GM18858 (cell line): ENCODE data around the gene POLD1.
"Not testable (repeated sequence)": the region's sequence is repeated elsewhere in the genome, so short reads cannot be mapped to it uniquely, and the experiment has no call there.

Experiments
- ATAC-seq: cut with Tn5 transposase; IDR thresholded peaks from one replicate; pipeline ENCODE4 v1.9.1; 2021; ENCODE audit not compliant: unreplicated experiment

Gene POLD1

DNA sequence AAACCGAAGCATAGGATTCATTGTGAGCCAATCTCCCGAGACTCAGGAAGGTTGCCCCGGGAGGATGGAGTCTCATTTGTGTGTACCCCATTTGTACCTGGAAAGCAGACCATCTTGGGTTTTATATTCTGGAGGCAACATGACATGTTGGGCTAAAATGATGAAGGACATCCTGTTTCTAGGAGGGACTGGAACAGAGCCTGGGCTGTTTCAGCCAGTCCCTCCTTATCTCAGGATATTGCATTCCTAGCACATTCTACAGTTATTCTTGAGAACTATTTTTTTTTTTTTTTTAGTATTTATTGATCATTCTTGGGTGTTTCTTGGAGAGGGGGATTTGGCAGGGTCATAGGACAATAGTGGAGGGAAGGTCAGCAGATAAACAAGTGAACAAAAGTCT lies 6.1 kb downstream of the POLD1 start:
- not testable (repeated sequence) for ATAC-seq

DNA sequence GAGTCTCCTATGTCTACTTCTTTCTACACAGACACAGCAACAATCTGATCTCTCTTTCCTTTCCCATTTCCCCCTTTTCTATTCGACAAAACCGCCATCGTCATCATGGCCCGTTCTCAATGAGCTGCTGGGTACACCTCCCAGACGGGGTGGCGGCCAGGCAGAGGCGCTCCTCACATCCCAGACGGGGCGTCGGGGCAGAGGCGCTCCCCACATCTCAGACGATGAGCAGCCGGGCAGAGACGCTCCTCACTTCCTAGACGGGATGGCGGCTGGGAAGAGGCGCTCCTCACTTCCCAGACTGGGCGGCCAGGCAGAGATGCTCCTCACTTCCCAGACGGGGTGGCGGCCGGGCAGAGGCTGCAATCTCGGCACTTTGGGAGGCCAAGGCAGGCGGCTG lies 6.8 kb downstream of the POLD1 start:
- ATAC-seq: not testable (repeated sequence)

DNA sequence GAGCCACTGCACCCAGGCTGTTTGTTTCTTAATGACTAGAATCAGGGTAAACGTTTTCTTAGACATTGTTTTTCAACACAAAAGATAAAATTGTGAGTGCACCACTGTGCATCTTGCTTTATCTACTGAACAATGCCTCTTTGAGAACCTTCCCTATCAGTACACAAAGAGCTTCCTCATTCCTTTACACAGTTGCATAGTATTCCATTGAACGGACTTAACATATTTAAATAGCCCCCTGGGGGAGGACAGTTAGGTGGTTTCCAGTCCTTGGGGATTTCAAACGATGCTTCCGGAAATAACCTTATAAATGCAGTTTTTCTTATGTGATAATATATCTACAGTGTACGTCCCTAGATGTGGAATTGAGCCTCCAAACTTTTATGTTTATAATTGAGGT lies 8.6 kb downstream of the POLD1 start:
- ATAC-seq: no peak

DNA sequence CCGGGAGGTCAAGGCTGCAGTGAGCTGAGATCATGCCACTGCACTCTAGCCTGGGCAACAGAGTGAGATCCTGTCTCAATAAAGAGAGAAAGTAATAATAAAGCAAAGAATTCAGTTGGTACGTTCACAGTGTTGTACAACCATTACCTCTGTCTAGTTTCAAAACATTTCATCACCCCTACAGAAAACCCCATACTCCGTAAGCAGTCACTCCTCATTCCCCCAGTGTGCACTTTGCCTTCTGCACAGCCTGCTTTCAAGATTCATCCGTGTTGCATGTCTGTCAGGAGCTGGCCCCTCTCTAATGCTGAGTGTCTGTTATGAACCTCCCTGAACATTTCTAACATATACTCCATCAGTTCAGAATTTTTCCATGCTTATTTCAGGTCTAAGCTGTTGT lies 9.4 kb downstream of the POLD1 start:
- no peak for ATAC-seq

DNA sequence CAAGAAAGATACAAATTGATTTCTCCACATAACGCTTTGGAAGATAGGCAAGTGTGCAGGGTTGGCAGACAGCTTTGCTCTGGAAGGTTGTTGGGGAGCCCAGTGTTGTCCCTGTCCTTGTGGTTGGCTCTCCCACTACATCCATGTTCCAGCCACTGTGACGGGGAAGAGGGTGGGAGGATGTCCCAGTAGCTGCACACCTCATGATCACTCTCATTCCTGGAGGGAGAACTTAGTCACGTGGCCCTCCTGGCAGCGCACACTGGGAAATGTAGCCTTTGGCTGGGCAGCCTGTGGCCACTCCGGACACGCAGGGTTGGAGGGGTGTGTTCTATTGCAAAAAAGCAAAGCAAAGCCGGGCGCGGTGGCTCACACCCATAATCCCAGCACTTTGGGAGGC lies 9.9 kb downstream of the POLD1 start:
- no peak for ATAC-seq

DNA sequence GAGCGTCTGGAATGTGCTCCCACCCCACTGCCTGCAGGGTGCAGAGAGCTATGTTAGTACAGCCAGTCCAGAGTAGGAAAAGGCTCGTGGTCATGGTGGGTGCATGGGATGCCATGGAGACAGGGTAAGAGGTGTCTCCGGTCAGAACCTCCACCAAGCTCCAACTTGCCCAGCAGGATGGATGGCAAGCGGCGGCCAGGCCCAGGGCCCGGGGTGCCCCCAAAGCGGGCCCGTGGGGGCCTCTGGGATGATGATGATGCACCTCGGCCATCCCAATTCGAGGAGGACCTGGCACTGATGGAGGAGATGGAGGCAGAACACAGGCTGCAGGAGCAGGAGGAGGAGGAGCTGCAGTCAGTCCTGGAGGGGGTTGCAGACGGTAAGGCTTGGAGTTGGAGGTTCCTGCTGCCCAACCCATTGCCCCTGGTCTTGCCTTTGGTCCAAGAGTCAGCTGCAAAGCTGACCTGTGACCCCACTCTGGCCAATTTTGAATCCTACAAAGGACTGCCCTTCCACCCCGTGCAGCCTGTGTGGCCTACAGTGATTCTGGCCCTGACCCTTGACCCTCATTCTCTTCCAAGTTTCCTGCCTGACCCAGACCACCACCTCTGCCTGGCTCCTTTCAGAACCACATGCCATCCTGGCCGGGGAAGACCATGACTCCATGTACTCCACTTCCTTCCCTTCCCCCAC lies 14.7 kb downstream of the POLD1 start:
- ATAC-seq: no peak

DNA sequence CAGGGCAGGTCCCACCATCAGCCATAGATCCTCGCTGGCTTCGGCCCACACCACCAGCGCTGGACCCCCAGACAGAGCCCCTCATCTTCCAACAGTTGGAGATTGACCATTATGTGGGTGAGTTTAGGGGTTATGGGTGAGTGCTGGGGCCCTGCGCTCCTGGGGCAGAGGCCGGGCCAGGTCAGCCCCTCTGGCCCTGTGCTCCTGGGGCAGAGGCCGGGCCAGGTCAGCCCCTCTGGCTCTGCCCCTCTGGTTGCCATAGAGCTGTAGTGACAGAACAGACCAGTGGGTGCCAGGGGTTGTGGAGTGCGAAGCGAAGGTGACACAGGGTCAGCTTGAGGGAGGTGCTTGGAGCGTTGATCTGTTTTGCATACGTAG lies 15.2 kb downstream of the POLD1 start:
- no peak for ATAC-seq

DNA sequence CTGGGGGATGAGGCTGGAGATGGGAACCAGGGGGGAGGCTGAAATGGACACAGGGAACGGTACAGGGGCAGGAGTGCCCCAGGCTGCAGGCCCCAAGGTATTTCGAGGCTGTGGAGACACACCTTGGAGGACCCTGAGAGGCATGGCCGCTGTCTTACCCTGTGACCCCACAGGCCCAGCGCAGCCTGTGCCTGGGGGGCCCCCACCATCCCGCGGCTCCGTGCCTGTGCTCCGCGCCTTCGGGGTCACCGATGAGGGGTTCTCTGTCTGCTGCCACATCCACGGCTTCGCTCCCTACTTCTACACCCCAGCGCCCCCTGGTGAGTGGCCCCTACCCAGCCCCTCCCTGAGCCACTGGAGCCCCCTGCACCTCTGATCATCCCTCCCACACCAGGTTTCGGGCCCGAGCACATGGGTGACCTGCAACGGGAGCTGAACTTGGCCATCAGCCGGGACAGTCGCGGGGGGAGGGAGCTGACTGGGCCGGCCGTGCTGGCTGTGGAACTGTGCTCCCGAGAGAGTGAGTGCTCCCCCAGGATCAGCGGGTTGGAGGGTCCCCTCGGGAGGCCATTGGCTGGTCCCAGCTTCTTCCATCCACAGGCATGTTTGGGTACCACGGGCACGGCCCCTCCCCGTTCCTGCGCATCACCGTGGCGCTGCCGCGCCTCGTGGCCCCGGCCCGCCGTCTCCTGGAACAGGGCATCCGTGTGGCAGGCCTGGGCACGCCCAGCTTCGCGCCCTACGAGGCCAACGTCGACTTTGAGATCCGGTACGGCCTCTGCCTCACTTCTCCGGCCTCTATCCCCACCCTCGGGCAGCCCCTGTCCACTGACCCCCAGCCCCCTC lies 17.7 kb downstream of the POLD1 start:
- ATAC-seq: no peak

DNA sequence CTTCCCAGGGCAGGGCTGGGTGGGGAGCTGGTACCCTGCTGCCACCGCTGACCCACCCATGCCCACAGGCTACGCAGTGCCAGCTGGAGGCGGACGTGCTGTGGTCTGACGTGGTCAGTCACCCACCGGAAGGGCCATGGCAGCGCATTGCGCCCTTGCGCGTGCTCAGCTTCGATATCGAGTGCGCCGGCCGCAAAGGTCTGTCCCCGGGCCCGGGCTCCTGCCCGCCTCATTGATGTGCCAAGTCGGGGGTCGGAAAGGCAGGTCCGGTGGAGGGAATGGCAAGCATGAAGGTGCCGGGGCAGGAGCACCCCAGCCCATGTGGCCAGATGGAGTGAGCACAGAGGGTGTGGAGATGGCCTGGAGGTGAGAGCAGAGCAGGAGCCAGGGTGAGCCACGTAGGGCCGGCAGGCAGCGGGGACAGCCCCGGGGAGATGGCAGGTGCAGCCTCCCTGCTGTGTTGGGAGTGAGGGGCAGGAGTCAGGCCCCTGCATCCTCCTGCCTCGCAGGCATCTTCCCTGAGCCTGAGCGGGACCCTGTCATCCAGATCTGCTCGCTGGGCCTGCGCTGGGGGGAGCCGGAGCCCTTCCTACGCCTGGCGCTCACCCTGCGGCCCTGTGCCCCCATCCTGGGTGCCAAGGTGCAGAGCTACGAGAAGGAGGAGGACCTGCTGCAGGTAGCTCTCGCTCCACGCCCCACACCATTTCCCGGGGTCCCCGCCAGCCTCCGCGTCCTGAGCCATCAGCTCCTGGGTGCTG lies 18.6 kb downstream of the POLD1 start:
- no peak for ATAC-seq

DNA sequence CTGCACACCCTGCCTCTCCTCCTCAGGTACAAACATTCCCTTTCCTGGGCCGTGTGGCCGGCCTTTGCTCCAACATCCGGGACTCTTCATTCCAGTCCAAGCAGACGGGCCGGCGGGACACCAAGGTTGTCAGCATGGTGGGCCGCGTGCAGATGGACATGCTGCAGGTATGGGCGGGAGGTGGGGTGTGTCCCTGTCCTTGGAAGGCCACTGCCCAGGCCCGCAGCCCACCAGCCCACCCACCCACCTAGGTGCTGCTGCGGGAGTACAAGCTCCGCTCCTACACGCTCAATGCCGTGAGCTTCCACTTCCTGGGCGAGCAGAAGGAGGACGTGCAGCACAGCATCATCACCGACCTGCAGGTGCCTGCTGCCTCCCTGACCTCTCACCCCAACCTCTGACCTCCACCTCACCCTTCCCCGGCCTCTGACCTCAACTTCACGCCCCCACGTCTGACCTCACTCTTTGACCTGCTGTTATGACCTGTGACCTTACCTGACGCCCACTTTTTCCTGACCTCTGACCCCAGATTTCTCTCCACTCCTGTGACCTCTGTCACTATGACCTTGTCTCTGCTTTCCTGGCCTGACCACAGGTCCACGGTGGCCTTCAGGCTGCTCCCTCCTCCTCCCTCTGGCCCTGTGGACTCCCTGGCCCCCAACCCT lies 22.1 kb downstream of the POLD1 start:
- ATAC-seq: no peak

DNA sequence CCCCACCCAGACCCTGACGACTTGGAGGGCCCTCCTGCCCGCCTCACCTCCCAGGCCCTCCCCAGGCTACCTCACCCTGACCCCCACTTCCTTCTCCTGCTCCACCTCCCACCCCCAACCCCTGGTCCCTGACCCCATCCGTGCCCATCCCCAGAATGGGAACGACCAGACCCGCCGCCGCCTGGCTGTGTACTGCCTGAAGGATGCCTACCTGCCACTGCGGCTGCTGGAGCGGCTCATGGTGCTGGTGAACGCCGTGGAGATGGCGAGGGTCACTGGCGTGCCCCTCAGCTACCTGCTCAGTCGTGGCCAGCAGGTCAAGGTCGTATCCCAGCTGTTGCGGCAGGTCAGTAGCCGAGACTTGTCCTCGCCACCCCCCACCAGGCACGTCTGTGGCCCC lies 22.7 kb downstream of the POLD1 start:
- ATAC-seq: no peak

DNA sequence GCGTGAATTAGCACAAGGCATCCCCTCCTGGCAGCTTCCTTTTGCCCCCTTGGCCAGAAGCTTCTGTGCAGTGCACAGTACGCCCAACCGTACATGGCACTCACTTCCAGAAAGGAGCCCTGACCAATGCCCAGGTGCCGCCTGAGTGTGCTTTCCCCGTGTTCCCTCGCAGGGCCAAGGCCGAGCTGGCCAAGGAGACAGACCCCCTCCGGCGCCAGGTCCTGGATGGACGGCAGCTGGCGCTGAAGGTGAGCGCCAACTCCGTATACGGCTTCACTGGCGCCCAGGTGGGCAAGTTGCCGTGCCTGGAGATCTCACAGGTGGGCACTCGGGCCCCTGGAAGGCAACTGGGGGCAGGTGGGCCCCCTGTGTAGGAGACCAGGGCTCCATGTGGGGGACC lies 25.2 kb downstream of the POLD1 start:
- ATAC-seq: no peak

DNA sequence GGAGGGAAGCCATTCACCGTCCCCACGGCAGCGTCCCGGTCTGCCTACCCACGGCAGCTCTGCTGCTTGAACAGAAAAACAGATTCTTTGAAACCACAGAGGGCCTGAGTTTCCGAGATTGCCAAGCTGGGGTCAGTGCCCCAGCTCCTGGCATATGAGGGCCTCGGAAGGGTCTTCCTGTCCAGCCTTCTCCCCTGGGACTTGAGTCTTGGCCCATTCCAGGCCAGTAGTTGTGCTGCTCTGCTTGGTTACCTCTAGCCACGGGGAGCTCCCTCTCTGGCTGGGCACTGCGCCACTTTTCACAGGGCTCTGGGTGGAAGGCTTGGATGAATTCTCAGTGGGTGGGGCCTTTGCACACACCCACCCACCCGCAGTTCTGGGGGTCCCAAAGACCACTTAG lies 26.0 kb downstream of the POLD1 start:
- no peak for ATAC-seq

DNA sequence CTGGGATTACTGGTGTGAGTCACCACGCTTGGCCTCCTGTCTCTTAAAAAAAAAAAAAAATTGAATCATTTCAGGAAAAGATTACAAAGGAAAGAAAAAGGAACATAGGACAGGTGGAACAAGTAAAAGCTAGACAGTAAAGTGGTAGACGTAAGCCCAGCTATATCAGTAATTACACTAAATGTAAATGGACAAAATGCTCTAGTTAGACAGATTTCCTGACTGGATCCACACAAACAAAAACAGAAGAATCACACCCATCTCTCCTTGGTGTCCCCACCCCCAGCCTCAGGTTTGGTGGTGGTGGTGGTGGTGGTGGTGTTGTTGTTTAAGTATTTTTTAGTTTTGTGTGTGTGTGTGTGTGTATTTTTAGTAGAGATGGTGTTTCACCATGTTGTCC lies 28.3 kb downstream of the POLD1 start:
- ATAC-seq: no peak

DNA sequence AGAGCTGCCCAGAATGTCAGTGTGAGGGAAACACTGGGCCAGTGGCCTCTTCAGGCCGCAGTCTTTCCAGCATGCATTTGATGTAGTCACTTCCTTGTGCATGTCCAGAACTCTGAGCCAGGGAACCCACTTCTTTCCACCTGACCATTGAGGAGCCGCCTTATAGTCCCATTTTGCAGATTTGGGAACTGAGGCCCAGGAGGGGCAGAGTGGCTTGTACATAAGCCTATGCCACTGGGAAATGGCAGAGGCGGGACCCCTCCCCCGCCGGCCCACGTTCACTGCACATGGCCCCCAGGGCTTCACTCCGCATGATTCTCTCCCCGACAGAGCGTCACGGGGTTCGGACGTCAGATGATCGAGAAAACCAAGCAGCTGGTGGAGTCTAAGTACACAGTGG lies 28.9 kb downstream of the POLD1 start:
- no peak for ATAC-seq

DNA sequence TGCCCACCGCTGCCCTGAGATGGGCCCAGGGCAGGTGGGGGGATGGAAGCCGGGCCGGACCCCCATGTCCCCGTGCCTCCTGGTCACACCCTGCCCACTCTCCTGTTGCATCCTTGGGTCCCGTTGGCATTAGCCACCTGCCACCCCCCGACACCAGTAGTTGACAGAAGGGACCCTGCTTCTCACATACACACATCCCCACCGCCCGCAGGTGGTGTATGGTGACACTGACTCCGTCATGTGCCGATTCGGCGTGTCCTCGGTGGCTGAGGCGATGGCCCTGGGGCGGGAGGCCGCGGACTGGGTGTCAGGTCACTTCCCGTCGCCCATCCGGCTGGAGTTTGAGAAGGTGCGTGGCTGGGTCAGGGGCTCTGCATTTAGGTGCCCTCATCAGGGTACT lies 29.4 kb downstream of the POLD1 start:
- no peak for ATAC-seq

DNA sequence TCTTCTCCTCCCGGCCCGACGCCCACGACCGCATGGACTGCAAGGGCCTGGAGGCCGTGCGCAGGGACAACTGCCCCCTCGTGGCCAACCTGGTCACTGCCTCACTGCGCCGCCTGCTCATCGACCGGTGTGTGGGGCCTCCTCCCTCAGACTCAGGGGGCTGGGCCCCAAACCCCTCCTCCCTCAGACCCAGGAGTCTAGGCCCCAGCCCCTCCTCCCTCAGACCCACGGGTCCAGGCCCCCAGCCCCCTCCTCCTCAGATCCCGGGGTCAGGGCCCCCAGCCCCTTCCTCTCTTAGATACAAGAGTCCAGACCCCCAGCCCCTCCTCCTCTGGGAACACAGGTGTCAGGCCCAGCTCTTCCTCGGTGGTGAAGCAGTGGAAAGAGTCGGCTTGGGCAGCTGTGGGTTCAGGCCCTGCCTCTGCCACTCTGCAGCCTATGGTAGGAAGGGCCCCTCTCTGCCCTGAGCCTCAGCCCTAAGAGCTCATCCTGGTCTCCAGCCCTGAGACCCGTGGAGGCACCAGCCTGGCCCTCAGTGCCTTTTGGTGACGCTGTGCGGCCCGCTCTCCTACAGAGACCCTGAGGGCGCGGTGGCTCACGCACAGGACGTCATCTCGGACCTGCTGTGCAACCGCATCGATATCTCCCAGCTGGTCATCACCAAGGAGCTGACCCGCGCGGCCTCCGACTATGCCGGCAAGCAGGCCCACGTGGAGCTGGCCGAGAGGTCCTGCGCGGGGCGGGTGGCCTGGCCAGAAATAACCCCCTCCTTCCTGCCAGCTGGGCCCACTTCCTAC lies 30.9 kb downstream of the POLD1 start:
- no peak for ATAC-seq

DNA sequence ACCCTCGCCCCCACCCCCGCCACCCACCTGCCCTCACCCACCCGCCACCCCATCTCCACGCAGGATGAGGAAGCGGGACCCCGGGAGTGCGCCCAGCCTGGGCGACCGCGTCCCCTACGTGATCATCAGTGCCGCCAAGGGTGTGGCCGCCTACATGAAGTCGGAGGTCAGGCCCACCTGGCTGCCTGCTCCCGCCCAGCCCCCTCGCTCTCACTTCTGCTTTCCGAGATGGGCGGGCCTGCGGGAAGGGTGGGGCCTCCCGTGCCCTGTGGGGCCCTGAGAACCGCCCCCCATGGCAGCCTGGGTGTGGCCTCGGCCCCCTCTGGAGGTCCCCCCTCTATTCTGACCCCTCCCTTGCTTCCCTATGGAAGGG lies 31.5 kb downstream of the POLD1 start:
- ATAC-seq: no peak

DNA sequence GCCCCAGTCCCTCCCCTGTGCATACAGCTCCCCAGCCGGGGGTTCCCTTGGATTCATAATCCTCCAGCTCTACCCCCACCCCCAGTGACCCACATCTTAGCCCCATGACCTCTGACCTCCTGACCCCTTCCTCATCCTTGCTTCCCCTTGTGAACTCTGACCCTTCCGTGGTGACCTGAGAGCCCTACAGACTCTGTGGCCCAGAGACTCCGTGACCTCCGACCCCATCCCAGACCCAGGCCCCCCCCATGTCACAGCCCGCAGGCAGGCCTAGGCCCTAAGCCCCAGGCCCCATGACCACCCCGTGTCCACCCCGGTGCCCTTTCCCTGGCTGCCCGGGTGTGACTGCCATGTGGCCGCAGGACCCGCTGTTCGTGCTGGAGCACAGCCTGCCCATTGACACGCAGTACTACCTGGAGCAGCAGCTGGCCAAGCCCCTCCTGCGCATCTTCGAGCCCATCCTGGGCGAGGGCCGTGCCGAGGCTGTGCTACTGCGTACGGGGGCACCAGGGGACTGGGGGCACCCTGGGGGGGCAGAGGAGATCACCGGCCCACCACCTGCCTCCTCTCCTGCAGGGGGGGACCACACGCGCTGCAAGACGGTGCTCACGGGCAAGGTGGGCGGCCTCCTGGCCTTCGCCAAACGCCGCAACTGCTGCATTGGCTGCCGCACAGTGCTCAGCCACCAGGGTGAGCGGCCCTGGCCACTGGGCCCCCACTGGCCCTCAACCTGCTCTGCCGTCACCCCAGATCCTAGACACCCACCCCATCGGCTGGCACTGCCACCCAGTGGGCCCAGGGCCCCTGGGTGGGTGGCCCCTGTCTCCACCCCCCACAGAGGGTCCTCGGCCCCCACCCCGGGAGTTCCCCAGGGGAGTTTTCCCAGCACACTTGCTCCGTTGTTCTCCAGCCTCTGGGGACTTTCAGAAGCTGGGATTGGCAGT lies 32.2 kb downstream of the POLD1 start:
- no peak for ATAC-seq
